GM21528 (cell line): ENCODE results near the gene PAIP2.
"Not testable (repeated sequence)": the region's sequence is repeated elsewhere in the genome, so short reads cannot be mapped to it uniquely, and the experiment has no call there.

Experiments
- ATAC-seq: cut with Tn5 transposase; IDR thresholded peaks from one replicate; pipeline ENCODE4 v1.9.1; 2021; ENCODE audit warnings: mild to moderate bottlenecking, moderate library complexity; ENCODE audit not compliant: unreplicated experiment, low FRiP score

PAIP2 gene, protein sequence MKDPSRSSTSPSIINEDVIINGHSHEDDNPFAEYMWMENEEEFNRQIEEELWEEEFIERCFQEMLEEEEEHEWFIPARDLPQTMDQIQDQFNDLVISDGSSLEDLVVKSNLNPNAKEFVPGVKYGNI

DNA sequence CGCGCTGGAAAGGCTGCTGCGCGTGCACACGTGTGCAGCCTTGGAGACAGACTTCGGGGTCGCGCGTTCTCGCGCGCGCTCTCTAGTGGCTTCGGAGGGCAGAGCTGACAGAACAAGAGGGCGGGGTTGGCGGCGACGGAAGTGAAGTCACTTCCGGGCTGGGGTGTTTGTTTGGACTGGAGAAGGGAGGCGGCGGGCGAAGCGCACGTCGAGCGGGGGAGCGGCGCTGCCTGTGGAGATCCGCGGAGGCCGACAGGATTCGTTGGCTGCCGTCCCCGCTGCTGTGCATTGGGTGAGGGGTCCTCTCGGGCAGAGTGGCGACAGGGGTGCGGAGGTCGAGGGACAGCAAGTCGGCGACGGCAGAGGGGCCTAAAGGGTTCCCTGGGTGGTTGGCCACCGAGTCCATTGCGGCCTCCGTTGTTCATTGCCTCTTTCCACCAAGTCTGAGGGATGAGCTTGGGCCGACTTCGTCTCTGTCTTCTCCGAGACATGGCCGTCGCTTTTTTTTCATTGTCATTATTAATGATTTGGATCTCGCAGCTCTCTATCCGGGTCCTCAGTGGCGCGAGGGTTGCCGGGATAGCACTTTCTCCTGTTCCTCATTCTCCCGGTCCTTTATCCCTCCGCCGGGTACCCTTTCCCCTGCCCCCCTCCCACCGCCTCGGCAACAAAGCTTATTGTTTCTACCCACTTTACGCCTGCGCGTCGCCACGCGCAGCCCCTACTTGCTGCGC lies at the start of gene PAIP2:
TSS of gene PAIP2 (plus strand) at position 166 of the 734 bp plus-strand sequence. CDS start 21,931 bp downstream, outside the sequence.
- ATAC-seq: peak; percentile 90

DNA sequence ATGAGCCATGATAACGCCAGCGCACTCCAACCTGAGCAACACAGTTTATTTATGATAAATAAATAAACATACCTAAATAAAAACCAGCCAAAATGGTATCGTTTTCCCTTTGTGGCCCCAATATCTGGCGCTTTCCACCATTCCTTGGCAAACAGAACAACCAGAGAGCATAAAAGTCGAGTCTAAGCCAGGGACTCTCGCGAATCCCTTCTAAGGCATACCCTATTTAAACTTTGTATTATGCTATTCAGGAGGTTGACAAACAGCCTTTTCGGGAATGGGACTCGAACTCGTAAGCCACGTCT lies 48.5 kb upstream of the PAIP2 start:
- no peak for ATAC-seq

DNA sequence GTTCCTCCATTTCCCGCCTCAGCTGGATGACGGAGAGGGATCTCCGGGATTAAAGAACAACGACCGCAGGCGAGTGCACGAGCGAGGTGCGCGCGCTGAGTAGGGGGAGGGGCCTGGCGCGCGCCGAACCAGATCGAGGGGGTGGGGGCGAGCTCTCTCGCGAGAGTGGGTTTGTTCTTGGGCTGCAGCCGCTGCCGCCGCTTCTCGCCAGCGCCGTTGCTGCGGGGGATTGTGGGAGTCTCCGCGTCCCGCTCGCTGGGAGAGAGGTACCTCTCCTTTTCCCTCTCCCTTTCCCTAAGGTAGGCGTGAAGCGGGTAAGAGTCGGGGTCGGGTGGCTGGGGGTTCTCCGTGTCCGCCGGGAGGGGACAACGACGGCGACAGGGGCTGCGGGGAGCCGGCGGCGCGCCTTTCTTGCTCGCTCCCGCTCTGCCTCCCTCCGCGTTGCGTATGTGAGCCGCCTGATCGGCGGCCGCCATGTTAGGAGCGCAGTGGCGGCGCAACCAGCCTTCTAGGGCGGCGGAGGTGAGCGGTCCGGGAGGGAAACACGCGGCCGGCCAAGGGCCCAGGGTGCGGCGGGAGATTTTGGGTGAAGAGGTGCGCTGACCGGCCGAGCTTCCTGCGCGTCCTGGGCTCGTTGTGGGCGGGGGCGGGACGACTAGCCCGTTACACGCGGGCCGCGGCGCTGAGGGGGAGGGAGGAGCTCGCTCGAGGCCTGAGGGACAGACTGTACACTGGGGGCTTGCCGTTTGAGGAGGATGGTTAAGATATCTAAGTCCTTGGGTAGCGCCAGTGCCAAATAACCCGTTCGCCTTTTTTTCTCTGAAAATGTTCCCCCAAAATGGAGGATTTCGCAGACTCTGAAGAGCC lies 47.9 kb upstream of the PAIP2 start, which contains the start of gene MATR3:
TSS of gene MATR3 (plus strand) at position 234 of the 867 bp plus-strand sequence. CDS start 13,676 bp downstream, outside the sequence.
- ATAC-seq: peak; percentile 68

DNA sequence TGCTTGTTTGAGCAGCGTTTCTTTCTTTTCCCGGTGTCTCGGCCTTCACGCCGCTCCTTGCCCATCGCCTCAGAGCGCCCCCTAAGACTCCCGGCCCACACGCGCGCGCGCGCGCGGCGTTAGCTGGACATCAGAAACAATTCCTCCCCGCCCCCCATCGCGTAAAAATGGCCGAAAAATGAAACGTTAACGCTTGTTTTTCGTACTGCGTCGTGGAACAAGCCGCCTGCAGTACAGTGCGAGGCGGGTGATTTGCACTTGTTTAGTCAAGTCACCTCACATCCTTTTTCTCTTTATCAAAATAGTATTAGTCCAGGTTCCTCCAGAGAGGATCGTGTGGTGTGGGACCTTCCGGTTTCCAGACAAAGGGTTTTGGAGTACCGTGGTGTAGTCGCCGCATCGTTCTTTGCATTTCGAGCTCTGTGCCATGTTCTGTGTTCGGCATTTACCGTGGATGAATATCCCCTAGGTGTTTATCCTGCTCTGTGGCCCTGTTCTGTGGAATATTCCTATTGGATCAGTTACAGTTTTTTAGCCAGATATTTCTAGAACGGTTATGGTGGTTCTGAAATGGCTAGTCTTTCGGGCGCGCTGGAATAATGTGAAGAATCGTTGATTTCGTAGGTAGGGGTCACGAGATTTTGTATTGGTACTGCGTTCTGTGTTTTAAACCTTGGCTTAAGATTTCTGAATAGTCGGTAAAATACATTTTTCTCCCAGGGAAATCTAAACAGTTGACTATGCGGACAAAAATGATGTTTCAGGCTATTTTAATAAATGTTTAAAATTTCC lies 47.1 kb upstream of the PAIP2 start:
- ATAC-seq: peak; percentile 20

DNA sequence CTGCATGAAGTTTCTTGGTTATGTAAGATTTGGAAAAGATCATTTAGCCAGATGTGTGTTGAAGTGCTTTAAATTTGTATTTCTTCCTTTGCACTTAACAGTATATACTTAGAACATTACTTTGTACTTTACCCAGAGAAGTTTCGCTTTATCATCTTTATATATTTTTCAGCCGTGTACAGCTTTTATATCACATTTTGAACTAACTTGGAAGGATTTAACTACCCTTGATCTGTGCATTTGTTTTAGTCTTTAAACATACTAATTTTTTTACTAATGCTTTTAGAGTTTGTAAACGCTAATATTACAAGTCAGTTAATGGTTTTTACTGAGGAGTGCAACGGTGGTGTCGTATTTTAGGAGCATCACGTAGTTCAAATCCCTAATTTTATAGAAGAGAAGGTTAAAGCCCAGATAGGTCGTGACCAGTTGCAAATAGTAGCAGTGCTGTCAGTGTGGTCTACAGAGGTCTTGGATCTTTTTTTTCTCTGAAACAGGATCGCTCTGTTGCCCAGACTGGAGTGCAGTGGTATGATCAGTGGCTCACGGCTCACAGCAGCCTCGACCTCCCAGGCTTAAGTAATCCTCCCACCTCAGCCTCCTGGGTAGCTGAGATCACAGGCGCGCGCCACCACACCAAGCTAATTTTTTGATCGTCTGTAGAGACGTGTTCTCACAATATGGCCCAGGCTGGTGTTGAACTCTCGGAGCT lies 46.2 kb upstream of the PAIP2 start:
- ATAC-seq: no peak

DNA sequence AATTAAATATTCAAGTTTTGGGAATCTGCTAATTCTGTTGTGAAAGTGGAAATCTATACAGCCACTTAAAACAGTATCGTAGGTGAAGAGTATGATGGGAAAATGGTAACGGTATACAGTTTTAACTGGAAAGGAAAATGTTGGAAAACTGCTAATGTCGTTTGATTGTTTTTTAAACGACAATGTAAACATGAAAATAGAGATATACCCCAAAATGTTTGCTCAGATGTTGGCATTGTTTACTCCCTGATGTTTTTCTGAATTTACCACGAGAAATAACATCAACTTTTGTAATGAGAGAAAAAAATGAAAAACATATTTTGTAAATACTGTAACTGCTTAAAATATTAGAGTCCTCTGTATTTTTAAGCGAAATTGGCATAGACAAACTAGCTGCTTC lies 45.5 kb upstream of the PAIP2 start:
- no peak for ATAC-seq

DNA sequence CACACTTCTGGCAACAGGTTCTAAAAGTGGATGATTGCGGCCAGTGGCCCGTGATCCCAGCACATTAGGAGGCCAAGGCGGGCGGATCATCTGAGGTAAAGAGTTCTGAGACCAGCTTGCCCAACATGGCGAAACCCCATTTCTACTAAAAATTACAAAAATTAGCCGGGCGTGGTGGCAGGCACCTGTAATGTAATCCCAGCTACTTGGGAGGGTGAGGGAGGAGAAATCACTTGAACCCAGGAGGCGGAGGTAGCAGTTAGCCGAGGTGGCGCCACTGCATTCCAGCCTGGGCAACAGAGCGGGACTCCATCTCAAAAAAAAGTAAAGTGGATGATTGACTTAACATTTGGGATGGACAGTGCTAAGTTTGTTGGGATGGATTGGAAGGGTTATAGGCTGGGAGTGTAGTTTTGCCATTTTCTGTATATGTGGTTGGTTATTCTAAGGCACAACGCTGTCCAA lies 44.8 kb upstream of the PAIP2 start:
- ATAC-seq: no peak

DNA sequence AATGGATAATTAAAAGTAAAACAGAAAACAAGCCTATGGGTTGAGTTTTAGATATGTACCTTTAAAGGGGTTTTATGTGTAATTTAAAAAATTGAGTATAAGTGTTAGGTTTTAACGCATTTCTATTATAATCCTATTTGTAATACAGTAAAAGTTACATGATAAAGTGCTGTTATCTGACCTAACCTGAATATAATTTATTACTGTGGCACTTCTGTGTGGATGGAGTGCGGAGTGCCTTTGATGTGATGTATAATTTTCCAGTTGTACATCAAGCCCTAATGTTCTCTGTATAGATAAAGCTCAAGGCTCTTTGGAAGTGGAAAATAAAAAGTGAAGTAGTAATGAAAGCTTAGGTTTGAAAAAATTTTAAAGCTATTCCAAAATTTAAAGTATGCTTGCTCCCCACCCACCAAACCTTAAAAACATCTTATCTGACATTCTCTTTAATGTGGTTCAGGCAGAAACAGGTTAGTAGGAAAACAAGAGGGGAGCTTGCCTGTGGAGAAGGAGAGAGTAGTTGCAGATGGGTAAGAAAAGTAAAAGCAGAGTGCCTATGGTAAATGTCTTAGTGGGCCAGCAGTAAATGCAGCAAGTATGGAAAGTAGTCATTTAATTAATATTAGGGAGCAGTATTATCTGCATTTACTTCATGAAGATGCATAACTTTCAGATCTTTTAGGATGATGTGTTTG lies 44.1 kb upstream of the PAIP2 start:
- no peak for ATAC-seq

DNA sequence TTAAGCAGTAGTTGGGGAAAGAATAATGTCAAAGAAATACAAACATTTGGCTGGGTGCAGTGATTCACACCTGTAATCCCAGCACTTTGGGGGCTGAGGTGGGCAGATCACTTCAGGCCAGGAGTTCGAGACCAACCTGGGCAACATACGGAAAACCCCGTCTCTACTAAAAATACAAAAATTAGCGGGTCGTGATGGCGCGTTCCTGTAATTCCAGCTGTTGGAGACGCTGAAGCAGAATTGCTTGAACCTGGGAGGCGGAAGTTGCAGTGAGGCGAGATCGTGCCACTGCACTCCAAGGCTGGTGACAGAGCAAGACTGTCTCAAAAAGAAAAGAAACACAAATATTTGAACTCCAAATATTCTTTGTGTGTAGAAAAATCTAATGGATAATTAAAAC lies 43.4 kb upstream of the PAIP2 start:
- ATAC-seq: no peak

DNA sequence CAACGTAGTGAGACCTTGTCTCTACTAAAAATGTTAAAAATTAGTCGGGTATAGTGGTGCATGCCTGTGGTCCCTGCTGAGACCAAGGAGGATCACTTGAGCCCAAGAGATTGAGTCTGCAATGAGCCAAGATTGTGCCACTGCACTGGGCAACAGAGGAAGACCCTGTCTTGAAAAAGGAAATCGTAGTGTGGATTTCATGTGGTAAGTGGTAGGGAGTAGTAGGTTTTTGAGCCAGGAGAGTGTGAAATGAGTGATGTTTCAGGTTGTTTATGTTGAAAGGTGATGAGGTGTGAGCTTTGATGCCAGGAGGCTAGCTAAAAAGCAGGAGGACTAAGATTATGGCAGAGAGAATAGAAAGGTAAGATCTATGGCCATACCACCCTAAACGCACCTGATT lies 42.2 kb upstream of the PAIP2 start:
- no peak for ATAC-seq

DNA sequence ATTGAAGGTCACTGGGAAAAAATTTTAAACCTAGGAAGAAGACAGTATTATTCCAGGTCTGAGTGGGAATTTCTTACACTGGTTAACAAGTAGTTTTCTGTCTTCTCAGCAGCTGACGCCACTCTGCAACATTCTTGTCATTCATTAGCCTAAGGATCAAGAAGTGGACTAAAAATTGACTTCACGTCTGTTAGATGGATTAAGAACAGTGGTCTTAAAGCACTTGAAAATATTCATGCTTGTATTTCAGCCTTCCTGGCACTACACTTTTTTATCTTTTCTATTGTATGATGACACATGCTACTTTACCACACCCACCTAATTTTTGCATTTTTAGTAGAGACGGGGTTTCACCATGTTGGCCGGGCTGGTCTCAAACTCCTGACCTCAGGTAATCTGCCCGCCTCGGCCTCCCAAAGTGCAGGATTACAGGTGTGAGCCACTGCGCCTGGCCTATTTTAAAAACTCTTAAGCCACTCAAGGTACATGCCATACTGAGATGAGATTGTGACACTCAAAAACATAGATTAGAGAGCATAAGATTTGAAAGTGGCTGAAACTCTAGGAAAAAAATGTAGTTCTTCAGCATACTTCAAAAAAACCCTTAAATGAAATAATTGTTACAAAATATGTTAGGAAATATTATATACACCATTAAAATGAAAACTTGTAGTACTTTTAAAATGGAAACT lies 39.7 kb upstream of the PAIP2 start:
- ATAC-seq: no peak

DNA sequence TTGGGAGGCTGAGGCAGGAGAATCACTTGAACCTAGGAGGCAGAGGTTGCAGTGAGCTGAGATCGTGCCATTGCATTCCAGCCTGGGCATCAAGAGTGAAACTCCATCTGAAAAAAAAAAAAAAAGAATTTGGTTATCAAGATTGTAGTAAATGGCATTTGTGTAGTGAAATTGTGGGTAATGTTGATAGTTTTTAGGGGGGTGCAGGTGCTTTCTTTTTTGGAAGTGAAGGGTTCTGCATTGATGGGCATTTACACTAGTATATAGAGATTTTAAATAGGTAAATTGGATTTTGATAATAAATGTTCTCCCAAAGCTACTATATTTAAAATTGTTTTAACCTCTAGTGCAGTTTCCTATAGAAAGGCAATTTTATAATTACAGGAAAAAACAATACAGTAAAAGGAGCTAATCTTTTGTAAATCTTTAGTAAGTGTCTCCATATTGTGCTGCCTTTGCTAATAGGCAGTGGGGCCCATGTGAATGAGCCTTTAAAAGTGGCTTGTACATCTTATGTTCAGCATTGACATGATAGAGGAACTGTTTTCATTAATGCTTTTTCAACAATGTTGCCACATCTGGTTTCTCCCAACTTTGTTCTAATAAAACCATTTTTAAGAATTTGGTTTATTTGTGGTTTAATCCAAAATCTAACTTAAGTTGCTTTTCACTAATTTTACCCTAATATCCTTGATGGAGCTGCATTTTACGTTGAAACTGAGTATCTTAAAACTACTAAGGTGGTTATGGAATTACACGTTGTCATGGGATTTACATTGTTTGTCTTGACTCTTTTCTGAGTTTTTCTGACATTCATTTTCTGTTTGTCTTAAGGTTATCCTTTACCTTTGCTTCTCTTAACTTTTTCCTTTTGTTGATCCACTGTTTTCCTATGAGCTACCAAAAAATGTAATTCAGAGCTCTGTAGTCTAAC lies 37.0 kb upstream of the PAIP2 start:
- no peak for ATAC-seq

DNA sequence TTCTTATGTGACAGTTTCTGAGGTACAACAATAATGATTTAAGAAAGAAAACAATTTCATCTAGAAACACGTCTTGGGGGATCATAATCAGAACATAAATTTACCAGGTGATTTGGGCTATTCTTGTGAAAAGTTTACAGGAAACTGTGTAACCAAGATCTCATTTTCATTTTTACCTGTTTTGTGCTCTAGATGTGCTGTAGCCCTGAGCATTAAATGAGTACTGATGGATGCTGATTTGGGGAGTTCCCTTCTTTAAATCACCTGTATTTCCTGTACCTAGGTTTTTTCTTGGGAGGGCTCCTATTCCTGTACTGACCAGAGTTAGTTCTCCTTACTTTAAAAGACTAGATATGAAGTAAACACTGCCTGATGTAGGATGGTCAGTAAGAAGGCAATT lies 35.5 kb upstream of the PAIP2 start:
- ATAC-seq: no peak

DNA sequence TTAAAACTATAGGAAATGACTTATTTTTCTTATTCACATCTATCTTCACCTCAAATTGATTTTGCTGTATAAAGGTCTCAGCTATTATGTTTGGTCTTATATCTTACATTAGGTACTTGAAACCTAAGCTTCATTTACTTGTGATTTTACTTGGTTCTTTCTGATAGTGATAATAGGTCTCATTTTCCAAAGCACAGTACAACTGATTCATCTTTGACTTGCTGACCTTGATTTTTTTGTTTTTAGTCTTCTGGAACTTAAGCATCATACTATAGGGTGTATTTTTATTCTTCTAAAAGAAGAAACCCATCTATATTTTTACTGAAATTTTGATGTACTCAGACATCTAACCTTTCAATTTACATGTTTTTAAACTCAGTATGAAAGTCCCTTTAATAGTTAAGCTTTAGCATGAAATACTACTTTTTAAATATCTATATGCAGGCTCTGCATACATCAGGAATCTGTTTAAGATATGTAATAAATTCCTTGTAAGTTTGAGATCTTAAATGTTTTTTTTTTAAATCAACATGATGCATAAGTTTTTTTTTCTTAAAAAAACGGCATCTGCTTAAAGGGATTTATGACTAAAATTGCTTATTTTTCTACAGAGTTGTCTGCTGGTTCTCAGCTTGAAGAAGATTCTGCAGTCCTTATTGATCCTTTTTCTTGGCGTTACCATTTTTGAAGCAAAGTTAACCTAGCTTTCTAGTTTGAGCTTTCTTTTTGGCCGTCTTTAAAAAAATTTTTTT lies 34.9 kb upstream of the PAIP2 start:
- ATAC-seq: no peak

DNA sequence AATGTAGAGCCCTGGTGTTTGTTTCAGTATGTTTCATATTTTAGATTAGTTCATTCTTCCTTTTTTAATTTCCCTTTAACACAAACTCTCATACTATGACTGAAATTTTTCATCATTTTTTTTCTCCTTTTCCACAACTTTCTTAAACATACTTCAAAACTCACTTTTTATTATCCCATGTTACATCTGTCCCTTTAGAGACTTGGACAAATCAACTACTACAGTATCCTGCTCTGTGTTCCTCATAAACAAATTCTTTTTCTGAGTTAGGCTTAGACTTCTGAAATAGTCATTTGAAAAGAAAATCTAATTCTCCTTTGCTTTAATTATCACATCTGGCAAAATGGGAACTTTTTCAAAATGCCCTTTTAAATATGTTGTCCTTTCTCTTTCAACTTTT lies 32.9 kb upstream of the PAIP2 start:
- ATAC-seq: no peak

DNA sequence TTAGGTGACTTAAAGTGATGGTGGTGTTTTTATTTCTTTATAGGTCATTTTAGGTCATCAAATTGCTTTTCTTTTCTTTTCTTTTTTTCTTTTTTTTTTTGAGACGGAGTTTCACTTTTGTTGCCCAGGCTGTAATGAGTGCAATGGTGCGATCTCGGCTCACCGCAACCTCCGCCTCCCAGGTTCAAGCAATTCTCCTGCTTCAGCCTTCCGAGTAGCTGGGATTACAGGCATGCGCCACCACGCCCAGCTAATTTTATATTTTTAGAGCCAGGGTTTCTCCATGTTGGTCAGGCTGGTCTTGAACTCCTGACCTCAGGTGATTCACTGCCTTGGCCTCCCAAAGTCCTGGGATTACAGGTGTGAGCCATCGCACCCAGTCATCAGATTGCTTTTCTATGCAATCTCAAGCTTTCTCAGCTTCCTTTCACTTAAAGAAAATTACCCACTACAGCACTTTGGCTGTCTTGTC lies 30.9 kb upstream of the PAIP2 start:
- not testable (repeated sequence) for ATAC-seq

DNA sequence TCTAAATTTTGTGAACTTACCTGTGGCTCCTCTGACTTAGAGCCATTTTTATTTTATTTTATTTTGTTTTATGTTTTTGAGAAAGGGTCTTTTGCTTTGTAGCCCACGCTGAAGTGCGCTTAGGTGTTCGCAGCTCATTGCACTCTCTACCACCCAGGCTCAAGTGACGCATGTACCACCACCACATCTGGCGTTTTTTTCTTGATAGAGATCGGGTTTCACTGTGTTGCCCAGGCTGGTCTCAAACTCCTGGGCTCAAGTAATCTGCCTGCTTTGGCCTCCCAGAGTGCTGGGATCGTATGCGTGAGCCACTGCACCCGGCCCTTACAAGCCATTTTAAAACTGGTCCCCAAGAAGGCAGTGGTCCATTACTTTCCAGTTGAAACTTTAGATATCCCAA lies 29.6 kb upstream of the PAIP2 start:
- ATAC-seq: no peak
